Measurements from ENCODE around the gene CMTM6.
"Not testable (repeated sequence)": the region's sequence is repeated elsewhere in the genome, so short reads cannot be mapped to it uniquely, and the experiment has no call there.

Gene CMTM6

GRCh38 chr3:32469151-32469874 is 33.3 kb downstream of the CMTM6 start:
- no peak overlapping the region for H3K4me3 ChIP-seq (ENCODE audit: low read depth, low read length)
- TF ChIP-seq, protein P1, sequence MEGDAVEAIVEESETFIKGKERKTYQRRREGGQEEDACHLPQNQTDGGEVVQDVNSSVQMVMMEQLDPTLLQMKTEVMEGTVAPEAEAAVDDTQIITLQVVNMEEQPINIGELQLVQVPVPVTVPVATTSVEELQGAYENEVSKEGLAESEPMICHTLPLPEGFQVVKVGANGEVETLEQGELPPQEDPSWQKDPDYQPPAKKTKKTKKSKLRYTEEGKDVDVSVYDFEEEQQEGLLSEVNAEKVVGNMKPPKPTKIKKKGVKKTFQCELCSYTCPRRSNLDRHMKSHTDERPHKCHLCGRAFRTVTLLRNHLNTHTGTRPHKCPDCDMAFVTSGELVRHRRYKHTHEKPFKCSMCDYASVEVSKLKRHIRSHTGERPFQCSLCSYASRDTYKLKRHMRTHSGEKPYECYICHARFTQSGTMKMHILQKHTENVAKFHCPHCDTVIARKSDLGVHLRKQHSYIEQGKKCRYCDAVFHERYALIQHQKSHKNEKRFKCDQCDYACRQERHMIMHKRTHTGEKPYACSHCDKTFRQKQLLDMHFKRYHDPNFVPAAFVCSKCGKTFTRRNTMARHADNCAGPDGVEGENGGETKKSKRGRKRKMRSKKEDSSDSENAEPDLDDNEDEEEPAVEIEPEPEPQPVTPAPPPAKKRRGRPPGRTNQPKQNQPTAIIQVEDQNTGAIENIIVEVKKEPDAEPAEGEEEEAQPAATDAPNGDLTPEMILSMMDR (IDR thresholded peaks at IDR 0.05; ENCODE audit: control insufficient read depth, extremely low read depth, insufficient read depth) = no peak
- no peak for DNase-seq (ENCODE audit: low read depth)

DNA sequence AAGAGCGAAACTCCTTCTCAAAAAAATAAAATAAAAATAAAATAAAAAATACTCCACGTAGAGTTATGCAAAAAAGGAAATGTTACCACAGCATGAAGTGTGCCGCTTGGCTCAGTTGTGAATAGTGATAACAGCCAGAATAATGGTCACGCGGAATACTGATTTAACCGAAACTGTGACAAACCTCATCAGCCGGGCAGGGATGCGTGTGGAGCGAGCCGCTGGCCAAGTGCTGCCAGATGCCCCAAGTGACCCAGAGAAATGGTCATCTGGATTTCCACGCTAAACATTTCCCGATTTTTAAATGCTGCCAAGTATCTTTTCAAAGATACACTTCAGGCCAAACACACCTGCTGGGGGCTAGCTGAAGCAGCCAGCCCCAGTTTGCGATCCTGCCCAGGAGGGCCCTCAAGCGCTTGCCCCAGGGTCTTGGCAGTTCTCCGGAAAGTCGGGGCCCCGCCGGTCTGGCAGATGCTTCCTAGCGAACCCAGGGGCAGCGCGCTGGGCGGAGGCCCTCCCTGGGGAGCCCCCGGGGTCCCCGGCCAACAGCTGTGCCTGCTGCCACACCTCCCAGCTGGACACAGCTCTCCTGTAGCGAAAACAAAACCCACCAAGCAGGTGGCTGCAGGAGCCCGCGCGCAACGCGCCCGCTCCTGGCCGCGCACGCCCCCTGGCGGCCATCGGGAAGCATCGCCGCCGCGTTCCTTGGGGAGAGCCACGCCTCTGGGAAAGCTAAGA is 35.1 kb downstream of the CMTM6 start:
- H3K4me3 ChIP-seq (ENCODE audit: low read depth, low read length) = no peak overlapping the region
- TF ChIP-seq, protein P1 (IDR thresholded peaks at IDR 0.05; ENCODE audit: control insufficient read depth, extremely low read depth, insufficient read depth) = peak; percentile 99
- no peak for DNase-seq (ENCODE audit: low read depth)

DNA sequence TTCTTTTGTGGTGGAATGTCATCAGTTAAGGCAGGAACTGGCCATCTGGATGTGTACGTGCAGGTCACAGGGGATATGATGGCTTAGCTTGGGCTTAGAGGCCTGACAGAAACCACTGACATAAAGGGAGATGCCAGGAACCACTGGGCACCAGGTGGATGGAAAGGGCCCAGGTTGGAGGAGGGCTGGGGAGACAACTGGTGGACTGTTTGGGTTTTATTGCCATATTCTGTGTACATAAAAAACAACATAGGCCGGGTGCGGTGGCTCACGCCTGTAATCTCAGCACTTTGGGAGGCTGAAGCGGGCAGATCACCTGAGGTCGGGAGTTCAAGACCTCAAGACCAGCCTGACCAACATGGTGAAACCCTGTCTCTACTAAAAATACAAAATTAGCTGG is 35.8 kb downstream of the CMTM6 start:
- DNase-seq (ENCODE audit: low read depth); H3K4me3 ChIP-seq (ENCODE audit: low read depth, low read length): not testable (repeated sequence)

DNA sequence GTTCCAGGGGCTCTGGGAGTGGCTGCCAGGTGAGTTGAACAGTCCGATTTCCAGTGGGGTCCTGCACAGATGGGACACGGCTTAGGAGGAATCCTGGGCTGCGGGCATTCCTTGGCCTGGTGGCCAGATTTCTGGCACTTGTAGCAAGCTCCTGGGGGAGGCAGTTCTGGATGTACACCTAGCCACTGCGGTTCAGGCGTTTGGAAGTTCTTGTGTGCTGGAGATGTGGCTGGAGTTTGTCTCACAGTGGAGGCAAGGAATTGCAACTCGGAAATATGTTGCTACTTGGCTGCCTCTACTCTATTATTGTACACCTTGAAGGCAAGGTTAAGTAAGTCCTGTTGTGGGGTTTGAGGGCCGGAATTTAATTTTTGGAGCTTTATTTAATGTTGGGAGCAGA is 37.9 kb downstream of the CMTM6 start:
- DNase-seq (ENCODE audit: low read depth); H3K4me3 ChIP-seq (ENCODE audit: low read depth, low read length): not testable (repeated sequence)

GRCh38 chr3:32463415-32463814 is 39.2 kb downstream of the CMTM6 start:
- DNase-seq (ENCODE audit: low read depth) = not testable (repeated sequence)

GRCh38 chr3:32462191-32462986 is 40.3 kb downstream of the CMTM6 start:
- DNase-seq (ENCODE audit: low read depth); H3K4me3 ChIP-seq (ENCODE audit: low read depth, low read length): not testable (repeated sequence)

More at GRCh38 chr3:32463415-32463814, 39.2 kb downstream of the CMTM6 start:
- H3K4me3 ChIP-seq (ENCODE audit: low read depth, low read length) = not testable (repeated sequence)

- not testable (repeated sequence) for DNase-seq (ENCODE audit: low read depth); H3K4me3 ChIP-seq (ENCODE audit: low read depth, low read length)
Observed at GRCh38 chr3:32460817-32461496, 41.7 kb downstream of the CMTM6 start.

DNA sequence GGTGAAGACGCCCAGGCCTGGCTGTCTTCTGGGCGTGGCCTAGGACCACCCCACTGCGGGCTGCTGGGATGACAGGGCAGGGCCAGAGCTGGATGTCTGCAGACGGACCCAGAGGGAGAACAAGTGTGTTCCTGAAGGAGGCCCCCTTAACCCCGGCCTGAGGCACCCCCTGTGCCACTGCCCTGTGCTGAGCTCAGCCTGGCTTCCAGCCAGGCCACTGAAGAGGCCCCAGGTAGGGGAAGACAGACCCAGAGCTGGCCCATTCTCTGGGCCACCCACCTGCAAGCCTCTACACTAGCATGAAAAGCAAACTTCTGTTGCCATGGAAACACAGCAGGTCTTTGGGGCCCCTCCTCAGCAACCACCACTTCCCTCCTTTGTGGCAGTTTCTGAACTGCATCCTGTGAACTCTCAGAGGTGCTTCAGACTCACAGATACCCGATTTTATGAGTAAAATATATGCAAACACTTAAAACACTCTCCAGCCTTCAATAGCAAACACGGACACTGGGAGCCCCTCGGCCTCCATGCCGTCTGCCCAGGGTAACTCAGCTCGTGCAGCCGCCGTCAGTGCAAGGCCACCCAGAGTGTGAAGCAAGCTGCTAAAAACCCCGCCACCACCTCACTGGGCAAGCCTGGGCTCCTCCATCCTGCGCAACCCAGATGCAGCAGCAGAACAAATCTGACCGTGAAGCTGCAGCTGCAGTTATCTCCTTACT is 42.5 kb downstream of the CMTM6 start:
- TF ChIP-seq, protein P1 (IDR thresholded peaks at IDR 0.05; ENCODE audit: control insufficient read depth, extremely low read depth, insufficient read depth) = no peak
- no peak for DNase-seq (ENCODE audit: low read depth)
- H3K4me3 ChIP-seq (ENCODE audit: low read depth, low read length) = no peak overlapping the region

- H3K4me3 ChIP-seq (ENCODE audit: low read depth, low read length) = no peak overlapping the region
- DNase-seq (ENCODE audit: low read depth) = no peak
- TF ChIP-seq, protein P1 (IDR thresholded peaks at IDR 0.05; ENCODE audit: control insufficient read depth, extremely low read depth, insufficient read depth) = no peak
Observed at GRCh38 chr3:32459450-32459849, 43.2 kb downstream of the CMTM6 start.

All from LNCaP clone FGC (cell line).